Effector CD4-positive, alpha-beta T cell (primary cell): Measurements from ENCODE around the gene ZNF593OS. TPM values are rescaled to one million over a fixed set of nuclear protein-coding genes. Genes with fewer than 3 reads are reported as not detected.

Source experiments
- DNase-seq: peaks from one replicate; pipeline ENCODE4 v3.0.0-alpha.2; 2020
- total RNA-seq: gene quantifications from one replicate; lab custom pipeline; 2026; lab: John Stamatoyannopoulos, UW

ZNF593OS gene
- not detected for total RNA-seq

DNA sequence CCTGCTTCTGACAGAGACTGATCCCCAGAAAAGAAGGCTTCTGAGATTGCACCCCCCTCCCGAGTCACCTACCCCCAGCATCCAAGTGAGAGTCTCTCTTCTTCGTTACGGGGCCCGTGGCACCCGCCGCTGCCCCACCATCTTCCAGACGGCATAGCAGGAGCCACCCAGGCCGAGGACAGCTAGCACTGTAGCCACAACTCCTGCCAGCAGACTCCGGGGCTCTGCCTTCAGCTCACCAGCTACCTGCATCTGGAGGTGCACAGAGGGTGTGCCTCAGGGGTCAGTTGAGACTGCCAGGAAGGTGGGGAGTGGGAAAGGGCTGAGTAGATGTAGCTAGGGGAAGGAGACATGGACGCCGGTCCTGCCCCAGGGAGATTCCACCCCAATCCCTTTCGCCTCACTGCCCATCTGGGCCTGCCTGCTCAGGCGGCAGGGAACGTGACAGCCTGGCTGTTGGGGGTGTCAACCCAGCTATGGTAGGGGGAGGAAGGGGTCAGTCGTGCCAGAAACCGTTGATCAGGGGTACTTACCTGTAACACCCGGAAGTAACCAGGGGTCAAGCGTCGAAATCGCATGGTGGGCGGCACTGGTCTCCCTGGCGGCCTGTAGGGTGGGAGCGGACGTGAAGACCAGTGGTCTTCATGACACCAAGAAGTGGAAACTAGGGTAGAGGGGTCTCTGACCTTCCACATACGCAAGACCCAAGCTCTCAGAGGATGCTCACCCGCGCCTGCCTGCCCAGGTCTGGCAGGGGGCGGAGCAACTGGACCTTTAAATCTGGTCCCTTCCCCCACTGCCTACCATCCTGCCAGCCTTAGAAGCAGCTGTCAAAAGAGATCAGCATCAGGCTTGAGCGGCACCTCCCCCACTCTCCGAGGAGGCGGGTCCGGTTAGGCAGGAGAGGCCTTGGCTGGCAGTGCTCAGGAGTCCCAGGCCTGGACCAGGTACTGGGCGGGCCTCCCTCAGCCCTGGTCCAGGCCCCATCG lies at the start of gene ZNF593OS:
Gene ZNF593OS (minus strand): TSS at position 749 of the 989 bp plus-strand sequence. CDS start 171 bp downstream, at position 578.
- no peak for DNase-seq

DNA sequence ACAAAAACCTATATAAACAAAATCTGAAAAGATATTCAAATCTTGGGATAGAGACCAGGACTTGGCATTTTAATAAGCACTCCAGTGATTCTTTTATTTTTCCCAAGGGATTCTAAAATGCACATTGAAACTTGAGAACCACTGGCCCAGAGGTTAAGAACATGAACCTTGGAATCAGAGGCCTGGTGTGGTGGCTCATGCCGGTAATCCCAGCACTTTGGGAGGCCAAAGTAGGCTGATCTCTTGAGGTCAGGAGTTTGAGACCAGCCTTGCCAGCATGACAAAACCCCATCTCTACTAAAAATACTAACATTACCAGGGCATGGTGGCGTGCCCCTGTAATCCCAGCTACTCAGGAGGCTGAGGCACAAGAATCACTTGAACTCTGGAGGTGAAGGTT lies 49.5 kb upstream of the ZNF593OS start:
- no peak for DNase-seq

DNA sequence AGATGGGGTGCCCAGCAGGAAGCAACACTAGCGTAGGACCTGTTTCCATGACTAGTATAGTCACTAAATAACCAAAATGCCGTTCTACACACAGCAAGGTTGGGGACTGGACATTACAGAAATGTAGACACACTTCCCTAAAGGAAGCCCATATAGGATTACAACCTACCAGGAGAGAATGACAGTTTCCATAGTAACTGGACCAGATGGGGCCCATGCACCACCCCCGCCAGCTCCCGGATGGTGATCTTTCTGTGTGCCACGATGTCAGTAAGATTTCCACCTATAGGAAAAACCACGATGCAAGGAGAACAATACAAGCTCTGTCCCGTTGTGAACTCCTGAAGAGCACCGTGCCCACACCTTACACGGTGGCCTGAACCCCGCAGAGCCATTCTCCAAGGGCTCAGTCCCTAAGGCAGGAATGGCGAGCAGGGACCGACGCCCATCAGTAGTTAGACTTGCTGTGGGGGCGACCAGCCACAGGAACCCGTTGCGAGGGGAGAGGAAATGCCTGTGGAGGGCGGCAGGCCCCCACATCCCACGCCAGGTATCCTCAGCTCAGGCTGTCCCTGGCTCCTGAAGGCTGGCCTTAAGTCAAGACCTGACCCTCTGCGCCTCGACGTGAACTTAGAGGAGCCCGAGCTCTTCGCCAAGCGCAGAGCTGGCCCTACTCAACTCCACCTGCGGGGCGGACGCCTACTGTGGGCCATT lies 48.7 kb upstream of the ZNF593OS start:
- no peak for DNase-seq

DNA sequence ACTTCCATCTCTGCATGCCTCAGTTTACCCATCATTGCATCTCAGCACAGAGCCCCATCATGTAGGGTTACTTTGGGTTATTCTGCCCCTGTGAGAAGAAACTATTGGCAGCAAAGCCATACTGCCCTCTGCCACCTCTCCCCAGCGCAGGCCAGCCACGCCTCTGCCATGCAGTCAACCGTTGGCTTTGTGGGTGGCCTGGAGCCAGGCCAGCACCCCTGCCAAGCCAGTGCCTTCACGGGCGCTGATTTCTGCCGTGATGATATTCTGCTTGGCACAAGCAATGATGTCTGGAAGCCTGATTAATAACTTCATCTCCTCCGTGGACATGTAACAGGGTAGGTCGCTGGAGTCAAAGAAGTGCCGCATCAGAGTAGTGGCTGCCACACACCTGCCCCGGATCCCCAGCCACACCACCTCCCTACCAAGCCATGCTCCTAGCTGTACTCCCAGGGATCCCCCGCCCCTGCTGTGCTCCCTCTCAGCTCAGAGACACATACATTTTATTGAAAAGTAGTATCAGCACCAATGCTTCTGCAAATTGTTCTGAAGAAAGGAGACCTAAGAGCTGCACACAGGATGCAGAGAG lies 47.4 kb upstream of the ZNF593OS start:
- no peak for DNase-seq

DNA sequence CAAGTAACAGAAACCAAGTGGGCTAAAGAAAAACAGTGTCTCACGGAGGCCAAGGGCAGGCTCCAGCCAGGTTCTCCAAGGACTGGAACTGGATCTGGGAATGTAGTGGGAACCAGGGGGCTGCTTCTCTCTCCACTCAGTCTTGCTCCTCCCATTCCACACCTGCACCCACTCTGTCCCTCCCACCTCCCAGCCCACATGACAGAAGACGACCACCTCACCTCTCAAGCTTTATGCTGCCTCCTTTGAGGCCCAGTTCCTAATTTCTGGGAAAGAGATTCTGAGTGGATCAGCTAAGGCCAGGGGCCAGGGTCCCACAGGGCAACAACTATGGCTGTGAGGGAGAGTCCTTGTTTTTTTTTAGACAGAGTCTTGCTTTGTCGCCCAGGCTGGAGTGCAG lies 43.6 kb upstream of the ZNF593OS start:
- no peak for DNase-seq

DNA sequence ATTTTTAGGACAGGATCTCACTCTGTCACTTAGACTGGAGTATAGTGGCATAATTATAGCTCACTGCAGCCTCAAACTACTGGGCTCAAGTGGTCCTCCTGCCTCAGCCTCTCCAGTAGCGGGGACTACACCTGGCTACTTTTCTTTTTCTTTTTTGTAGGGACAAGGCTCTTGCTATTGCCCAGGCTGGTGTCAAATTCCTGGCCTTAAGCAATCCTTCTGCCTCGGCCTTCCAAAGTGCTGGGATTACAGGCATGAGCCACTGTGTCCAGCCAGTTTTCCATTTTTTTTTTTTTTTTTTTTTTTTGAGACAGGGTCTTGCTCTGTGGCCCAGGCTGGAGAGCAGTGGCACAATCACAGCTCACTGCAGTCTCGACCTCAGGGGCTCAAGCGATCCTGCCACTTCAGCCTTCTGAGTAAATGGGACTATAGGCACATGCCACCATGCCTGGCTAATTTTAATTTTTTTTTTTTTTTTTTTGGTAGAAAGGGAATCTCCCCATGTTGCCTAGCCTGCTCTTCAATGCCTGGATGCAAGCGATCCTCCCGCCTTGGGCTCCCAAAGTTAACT lies 41.8 kb upstream of the ZNF593OS start:
- no peak for DNase-seq

DNA sequence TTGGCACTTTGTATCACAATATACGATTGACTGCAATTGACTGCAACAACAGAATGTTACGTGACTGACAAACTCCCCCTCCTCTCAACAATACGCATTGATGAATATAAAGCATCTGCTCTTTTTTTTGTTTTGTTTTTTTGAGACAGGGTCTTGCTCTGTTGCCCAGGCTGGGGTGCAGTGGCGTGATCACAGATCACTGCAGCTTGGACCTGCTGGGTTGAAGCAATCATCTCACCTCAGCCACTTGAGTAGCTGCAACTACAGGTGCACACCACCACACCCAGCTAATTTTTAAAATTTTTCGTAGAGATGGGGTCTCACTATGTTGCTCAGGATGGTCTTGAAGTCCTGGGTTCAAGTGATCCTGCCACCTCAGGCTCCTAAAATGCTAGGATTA lies 41.1 kb upstream of the ZNF593OS start:
- DNase-seq, result no peak

DNA sequence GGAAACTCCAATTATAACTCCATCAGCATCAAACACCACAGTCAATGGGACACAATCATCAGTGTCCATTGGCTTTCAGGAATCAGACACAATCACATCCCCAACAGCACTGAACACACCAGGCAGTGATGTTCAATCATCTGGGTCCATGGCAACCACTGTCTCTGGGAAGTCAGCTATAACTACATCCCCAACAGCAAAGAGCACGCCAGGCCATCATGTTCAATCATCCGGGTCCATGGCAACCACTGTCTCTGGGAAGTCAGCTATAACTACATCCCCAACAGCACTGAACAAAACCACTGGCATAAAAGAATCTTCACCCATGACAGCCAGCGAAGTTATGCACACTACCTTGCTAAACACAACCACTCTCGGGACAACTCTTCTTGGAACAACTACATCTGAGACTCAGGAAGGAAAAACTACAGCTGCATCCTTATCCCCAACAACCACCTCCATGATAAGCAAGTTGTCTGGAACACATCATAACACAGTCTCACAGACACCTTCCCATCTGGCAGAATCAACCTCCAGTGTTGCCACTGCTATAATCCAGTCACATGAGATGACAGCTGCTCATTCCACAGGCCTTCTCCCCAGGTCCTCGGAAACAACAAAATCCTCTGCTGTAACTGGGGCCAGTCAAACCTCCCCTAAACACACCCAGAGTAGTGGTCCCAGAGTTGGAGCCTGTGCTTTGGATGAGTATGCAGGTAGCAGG lies 38.7 kb upstream of the ZNF593OS start:
- DNase-seq, result no peak

DNA sequence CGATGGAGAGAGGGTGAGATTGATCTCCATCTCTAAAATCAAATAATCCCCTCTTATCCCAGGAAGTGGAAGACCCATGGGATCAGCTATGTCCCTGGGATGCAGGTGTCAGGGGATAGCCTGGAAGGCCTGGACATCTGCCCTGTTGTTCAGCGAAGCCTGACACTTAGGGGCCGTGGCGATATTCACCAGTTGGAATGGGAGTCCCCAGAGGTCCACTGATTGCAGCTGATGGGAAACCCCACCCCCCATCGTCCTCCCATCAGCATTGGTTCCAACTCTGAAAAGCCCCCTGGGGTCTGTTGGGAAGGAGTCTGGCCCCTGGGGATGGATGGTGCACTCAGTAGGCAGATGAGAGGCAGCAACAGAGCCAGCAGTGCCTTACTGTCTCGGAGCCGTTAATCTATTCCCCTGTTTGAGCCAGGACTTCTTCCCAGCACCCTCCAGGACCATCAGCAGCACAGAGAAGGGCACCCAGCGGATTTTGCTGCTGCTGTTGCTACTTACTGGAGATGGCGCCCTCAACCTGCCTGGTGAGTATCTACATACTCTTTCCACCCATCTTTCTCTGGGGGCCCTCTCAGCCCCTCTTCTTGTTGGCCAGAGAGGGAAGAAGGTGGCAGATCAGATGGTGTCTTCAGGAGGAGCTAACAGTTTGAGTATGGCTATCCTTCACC lies 32.1 kb upstream of the ZNF593OS start:
- no peak for DNase-seq

DNA sequence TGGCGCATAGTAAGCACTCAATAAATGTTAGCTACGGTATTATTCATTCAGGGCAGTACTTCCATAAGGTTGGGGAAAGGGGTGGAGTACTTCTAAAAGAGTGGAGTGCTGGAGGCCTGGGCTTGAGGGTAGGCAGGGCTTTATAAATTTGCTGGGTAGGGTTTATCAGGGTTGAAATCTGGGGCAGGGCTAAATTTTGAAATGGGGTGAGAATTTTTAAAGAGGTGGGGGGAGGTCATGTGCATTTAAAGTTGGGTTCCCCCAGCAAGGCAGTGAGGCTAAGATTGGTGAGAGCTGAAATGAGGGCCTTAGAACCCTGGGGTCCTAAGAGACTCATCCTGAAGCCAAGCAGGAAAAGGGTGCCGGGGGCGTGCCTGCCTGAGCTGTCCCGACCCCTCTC lies 28.8 kb upstream of the ZNF593OS start:
- DNase-seq, result no peak

DNA sequence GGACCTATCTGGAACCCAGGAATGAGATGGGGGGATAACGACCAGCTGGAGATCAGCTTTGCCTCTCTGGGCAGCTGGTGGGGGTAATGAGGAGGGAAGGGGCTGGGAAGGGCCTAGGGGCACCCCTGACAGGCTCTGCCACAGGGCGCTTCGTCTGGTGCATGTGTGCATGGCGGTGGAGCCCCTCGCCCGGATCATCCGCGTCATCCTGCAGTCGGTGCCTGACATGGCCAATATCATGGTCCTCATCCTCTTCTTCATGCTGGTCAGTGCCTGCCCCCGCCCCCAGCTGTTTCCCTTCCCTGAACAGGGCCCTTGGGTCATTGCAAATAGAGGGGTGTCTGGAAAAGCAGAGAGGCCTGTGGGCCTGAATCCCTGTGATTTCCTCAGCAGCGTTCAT lies 26.2 kb upstream of the ZNF593OS start:
- DNase-seq, result no peak

DNA sequence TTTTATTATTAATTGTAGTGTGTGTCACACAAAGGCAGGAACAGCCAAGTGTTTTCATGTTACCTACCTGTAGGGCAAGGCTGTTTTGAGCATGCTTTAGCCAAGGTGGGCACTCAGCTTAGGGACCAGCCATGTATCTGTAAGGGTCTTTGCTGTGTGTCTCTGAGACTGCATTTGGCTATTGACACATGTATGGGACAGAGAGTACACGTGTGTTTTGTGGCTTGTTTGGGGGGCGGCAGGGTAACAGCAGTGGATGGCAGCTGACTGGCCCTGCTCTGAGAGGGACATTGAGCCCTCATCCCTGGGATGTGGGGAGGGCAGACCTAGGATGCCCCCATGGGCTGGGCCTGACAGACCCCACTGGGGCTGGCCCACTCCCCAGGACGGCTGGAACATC lies 25.7 kb upstream of the ZNF593OS start:
- DNase-seq, result no peak

DNA sequence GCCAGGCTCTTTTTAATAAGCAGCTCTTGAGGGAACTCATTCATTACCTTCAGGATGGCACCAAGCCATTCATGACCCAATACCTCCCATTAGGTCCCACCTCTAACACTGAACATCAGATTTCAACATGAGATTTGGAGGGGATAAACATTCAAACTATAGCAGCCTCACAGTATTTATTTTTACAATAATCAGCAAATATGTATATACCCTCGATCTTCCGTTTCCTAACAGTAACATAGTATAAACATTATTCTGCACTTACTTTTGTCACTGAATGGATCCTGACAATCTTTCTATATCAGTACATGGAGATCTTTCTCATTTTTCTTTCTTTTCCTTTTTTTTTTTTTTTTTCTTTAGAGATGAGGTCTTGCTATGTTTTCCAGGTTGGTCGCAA lies 24.2 kb upstream of the ZNF593OS start:
- no peak for DNase-seq

DNA sequence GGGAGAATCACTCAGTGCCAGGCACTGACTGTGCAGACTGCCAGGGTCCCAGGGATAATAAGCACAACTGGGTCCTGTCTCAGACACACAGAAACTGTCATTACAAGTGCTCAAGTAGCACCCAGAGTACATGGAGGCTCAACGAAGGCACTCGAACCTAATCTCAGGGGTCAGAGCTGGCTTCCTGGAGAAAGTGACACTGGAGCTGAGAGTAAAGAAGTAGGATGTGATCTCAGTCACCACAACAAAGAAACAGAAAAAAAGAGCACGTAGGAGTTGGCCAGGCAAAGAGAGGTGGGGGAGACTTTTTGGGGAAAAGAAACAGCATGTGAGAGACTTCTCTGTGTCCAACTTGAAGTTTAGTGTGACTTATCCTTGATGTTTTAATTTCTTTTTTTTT lies 20.1 kb upstream of the ZNF593OS start:
- DNase-seq, result no peak

DNA sequence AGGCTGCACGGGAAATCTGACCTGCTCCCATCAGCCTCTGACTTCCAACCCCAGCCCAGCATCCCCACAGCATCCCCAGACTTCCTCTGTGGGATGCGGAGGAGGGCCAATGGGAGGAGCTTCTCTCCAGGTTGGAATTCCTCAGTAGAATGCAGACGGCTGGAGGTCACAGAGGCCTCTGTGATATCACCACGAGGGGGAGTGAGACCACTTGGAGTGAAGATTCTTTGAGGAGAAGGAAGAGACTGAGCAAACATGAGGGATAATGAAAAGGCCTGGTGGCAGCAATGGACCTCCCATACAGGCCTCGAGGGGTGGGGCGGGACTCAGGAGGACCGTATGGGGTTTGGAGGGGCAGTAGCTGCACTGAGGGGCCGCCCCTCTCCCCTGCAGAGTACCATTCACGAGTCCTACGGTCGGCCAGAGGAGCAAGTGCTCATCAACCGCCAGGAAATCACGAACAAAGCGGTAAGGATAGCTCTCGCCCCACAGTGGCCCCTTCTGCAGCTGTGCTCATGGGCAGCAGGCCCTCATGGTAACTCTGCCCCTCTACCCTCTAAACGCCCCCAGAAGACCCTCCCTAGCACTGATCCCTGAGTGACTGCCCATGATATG lies 18.8 kb upstream of the ZNF593OS start, which contains the start of gene CATSPER4:
Gene CATSPER4 (plus strand): TSS at position 230 of the 615 bp plus-strand sequence. CDS start 26 bp downstream, at position 256.
- no peak for DNase-seq

DNA sequence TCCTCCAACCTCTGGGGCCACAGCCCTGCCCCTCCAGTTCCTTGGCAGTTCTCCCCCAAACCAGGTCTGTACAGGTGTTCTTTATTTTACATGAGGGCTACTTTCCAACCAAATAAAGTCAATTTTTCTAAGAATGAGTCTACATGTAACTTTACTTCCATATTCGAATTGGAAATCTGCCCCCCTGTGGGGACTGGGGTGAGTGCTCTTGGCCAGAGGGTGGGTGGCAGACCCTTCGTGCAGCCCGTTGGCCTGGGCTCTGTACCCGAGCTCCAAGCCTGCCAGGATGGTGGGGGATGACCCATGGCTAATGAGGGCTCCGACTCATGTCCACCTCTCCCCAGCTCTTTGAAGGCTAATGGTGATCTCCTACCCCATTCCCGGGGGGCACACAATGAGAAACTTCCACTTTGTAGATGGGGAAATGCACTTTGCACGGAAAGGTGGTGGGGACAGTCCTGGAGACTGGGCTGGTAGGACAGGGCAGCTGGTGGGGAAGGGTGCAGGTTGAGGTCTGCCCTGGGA lies 18.2 kb upstream of the ZNF593OS start:
- DNase-seq, result no peak

DNA sequence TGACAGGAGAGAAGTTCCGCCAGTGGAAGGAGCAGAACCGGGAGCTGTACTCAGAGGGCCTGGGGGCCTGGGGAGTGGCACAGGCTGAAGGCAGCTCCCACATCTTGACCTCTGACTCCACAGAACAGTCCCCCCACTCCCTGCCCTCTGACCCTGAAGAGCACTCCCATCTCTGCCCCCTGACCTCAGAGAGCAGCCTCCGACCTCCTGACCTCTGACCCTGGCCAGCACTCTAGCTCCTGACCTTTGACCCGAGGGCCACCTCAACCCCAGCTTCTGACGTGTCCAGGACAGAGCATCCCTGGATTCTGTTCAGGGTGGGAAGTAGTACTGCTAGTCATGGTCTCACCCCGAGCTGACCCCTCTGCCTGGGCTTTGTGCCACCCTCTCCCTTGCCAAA lies 17.7 kb upstream of the ZNF593OS start:
- DNase-seq, result no peak

DNA sequence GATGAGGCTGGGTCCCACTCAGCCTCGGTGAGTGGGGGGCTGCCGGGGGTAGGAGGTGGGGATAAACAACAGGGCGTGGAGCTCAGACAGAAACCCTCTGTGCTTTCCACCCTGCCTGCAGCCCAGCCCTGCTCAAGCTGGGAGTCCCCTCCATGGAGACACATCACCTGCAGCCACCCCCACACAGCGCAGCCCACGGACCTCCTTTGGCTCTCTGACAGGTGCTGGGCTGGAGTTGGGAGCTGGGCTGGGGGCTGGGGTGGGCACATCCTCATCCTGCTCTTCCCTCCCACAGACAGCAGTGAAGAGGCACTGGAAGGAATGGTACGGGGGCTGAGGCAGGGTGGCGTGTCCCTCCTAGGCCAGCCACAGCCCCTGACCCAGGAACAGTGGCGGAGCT lies 16.8 kb upstream of the ZNF593OS start:
- no peak for DNase-seq

DNA sequence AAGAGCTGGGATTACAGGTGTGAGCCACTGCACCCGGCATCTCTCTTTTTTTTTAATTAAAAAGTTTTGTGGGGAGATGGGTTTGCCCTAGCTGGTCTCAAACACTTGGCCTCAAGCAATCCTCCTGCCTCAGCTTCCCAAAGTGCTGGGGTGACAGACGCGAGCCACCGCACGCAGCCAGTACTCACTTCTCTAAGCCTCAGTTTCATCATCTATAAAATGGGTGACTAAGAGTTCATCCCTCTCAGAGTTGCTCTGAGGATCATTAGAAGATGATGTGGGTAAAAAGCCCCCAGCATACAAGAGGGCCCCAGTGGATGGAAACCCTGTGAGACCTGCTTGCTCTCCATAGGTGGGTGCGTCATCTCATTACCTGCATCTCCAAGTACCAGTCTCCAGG lies 16.2 kb upstream of the ZNF593OS start:
- no peak for DNase-seq

DNA sequence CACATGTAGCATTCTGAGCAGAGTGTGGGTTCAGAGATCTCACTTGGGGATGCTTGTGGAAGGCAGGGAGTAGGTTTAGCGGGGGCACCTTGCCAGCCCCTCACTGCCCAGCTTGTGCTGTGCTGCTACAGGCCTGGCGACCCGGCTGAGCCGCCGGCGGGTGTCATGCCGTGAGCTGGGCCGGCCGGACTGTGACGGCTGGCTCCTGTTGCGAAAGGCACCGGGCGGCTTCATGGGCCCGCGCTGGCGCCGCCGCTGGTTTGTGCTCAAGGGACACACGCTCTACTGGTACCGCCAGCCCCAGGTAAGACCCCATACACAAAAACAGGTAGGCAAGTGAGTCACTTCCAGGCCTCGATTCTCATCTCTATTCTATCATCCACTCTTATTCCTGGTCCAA lies 13.3 kb upstream of the ZNF593OS start:
- no peak for DNase-seq

DNA sequence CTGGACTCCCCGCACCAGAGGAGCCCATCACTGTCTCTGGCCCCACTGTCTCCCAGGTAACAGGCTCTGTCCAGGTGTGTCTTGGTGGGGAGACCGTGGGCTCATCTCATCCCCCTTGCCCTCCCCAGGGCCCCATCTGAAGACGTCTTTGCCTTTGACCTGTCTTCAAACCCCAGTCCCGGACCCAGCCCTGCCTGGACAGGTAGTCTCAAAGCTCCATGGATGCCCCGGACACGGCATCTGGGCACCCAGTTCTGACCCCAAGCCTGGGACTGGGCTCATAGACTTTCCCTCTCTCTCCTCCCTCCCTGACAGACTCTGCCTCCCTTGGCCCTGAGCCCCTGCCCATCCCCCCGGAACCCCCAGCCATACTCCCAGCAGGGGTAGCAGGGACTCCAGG lies 12.5 kb upstream of the ZNF593OS start:
- no peak for DNase-seq
